ENCODE results near the gene THOC5. TPM values are rescaled to one million over a fixed set of nuclear protein-coding genes. Genes with fewer than 3 reads are reported as not detected.

The THOC5 gene
- total RNA-seq, 3 donors from 2014 or later (not counting 1 experiment from before 2014, with no cell fraction given), result 42.4 to 62.5 (median 52.6) TPM

GRCh38 chr22:29511126-29511862 is 42.3 kb downstream of the THOC5 start:
- DNase-seq (no peak), ATAC-seq (no peak)
- WGBS (ENCODE audit: insufficient coverage), result 92% methylated on average over 8 of the region's 8 CpGs
- Histone ChIP-seq H3K27ac (ENCODE audit: low read length) (no peak overlapping the region), H3K4me1 (ENCODE audit: control insufficient read depth, insufficient read depth, low read length) (no peaks in the 10 kb centered on the region), H3K36me3 (ENCODE audit: control insufficient read depth, insufficient read depth, low read length) (peaks cover 62% of the 10 kb centered on the region), H3K27me3 (ENCODE audit: control insufficient read depth, insufficient read depth, low read length) (no peaks in the 10 kb centered on the region), H3K4me3 (ENCODE audit: low read length) (no peak overlapping the region), H3K9me3 (ENCODE audit: control insufficient read depth, insufficient read depth, low read length) (no peaks in the 10 kb centered on the region)
- Mint-ChIP-seq H3K27ac (no peak overlapping the region), H3K9me3 (no peaks in the 10 kb centered on the region), H3K4me1 (peaks cover 0 to 4% of the 10 kb centered on the region in 2 donors), H3K36me3 (peaks cover 29% of the 10 kb centered on the region), H3K27me3 (ENCODE audit: low read depth in 2 of 2) (no peaks in the 10 kb centered on the region), H3K4me3 (no peak overlapping the region)
- intact Hi-C loops (cut with micrococcal nuclease), result no loop called here
- TF ChIP-seq, protein P1, sequence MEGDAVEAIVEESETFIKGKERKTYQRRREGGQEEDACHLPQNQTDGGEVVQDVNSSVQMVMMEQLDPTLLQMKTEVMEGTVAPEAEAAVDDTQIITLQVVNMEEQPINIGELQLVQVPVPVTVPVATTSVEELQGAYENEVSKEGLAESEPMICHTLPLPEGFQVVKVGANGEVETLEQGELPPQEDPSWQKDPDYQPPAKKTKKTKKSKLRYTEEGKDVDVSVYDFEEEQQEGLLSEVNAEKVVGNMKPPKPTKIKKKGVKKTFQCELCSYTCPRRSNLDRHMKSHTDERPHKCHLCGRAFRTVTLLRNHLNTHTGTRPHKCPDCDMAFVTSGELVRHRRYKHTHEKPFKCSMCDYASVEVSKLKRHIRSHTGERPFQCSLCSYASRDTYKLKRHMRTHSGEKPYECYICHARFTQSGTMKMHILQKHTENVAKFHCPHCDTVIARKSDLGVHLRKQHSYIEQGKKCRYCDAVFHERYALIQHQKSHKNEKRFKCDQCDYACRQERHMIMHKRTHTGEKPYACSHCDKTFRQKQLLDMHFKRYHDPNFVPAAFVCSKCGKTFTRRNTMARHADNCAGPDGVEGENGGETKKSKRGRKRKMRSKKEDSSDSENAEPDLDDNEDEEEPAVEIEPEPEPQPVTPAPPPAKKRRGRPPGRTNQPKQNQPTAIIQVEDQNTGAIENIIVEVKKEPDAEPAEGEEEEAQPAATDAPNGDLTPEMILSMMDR (IDR thresholded peaks at IDR 0.05), result no peak

DNA sequence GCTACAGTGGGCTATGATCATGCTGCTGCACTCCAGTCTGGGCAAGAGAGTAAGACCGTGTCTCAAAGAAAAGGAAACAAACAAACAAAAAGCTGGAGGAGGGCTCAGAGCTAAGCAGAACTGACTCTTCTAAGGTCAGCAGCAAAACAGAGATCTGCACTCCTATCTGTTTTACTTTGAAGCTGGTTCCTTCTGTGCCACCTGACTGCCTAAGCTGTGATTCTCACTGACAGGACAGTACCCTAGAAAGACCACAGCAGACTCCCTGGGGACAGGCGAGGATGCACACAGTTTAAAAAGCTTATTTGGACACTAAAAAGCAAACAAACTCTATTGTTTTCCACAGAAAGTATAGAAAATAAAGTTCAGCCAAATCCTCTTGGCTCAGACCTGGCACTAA is 43.0 kb downstream of the THOC5 start:
- no peaks in the 10 kb centered on the region for H3K27me3 ChIP-seq (ENCODE audit: control insufficient read depth, insufficient read depth, low read length)
- DNase-seq, result no peak
- H3K4me3 Mint-ChIP-seq, result no peak overlapping the region
- no peak for ATAC-seq
- H3K36me3 ChIP-seq (ENCODE audit: control insufficient read depth, insufficient read depth, low read length), result peaks cover 56% of the 10 kb centered on the region
- H3K27me3 Mint-ChIP-seq (ENCODE audit: low read depth in 2 of 2), result no peaks in the 10 kb centered on the region
- peaks cover 21% of the 10 kb centered on the region for H3K36me3 Mint-ChIP-seq
- peaks cover 0 to 4% of the 10 kb centered on the region in 2 donors for H3K4me1 Mint-ChIP-seq
- H3K9me3 Mint-ChIP-seq, result no peaks in the 10 kb centered on the region
- TF ChIP-seq, protein P1 (IDR thresholded peaks at IDR 0.05), result no peak
- no peaks in the 10 kb centered on the region for H3K4me1 ChIP-seq (ENCODE audit: control insufficient read depth, insufficient read depth, low read length)
- H3K27ac ChIP-seq (ENCODE audit: low read length), result no peak overlapping the region
- intact Hi-C loops (cut with micrococcal nuclease), result no loop called here
- H3K9me3 ChIP-seq (ENCODE audit: control insufficient read depth, insufficient read depth, low read length), result no peaks in the 10 kb centered on the region
- no peak overlapping the region for H3K4me3 ChIP-seq (ENCODE audit: low read length)
- WGBS (ENCODE audit: insufficient coverage), result 85% methylated on average over 2 of the region's 2 CpGs
- H3K27ac Mint-ChIP-seq, result peak overlapping the region in 1 of 2 donors; percentile 4

DNA sequence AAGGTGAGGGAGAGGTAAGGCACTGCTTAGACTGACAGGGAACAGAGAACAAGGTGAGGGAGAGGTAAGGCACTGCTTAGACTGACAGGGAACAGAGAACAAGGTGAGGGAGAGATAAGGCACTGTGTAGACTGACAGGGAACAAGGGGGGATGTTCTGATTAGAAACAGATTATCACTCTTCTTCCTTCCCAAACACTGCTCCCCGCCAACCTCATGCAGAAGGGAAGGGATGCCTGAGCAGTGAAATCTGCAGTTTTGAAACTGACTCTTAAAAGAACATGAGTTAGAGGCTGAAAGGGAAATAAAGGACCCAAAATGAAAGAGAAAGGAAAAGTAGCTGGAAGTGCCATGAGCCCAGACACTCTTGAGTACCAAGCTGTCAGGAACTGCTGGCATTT is 43.7 kb downstream of the THOC5 start:
- Histone ChIP-seq H3K36me3 (ENCODE audit: control insufficient read depth, insufficient read depth, low read length) (peaks cover 51% of the 10 kb centered on the region), H3K27ac (ENCODE audit: low read length) (no peak overlapping the region), H3K4me1 (ENCODE audit: control insufficient read depth, insufficient read depth, low read length) (no peaks in the 10 kb centered on the region), H3K4me3 (ENCODE audit: low read length) (no peak overlapping the region), H3K9me3 (ENCODE audit: control insufficient read depth, insufficient read depth, low read length) (no peaks in the 10 kb centered on the region), H3K27me3 (ENCODE audit: control insufficient read depth, insufficient read depth, low read length) (no peaks in the 10 kb centered on the region)
- peaks cover 20% of the 10 kb centered on the region for H3K36me3 Mint-ChIP-seq
- H3K4me3 Mint-ChIP-seq, result no peak overlapping the region
- TF ChIP-seq, protein P1 (IDR thresholded peaks at IDR 0.05), result no peak
- H3K27ac Mint-ChIP-seq, result peak overlapping the region in 1 of 2 donors; percentile 4
- WGBS (ENCODE audit: insufficient coverage), result 100% methylated on average over 1 of the region's 1 CpG
- H3K4me1 Mint-ChIP-seq, result peaks cover 0 to 4% of the 10 kb centered on the region in 2 donors
- no peaks in the 10 kb centered on the region for H3K27me3 Mint-ChIP-seq (ENCODE audit: low read depth in 2 of 2)
- intact Hi-C loops (cut with micrococcal nuclease), result no loop called here
- no peak for ATAC-seq
- no peak for DNase-seq
- H3K9me3 Mint-ChIP-seq, result no peaks in the 10 kb centered on the region

DNA sequence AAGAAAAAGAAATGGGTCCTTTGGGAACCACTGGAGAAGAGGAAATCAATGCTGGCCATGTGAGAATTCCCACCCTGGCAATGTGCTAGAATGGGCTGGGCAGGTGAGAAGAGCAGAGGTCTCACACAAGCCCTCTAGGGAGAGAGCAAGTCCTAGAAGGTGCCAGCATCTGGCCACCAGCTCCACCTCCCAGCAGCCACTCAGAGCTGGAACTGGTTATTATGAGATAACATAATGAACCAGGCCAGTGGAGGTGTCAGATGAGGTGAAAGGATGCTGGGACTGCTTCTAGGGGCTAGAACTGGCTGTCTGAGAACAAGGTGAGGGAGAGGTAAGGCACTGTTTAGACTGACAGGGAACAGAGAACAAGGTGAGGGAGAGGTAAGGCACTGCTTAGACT is 44.3 kb downstream of the THOC5 start:
- TF ChIP-seq, protein P1 (IDR thresholded peaks at IDR 0.05), result no peak

More for the DNA sequence above, 44.3 kb downstream of the THOC5 start:
- H3K4me1 ChIP-seq (ENCODE audit: control insufficient read depth, insufficient read depth, low read length), result no peaks in the 10 kb centered on the region
- H3K27me3 ChIP-seq (ENCODE audit: control insufficient read depth, insufficient read depth, low read length), result no peaks in the 10 kb centered on the region
- peak overlapping the region in 1 of 2 donors; percentile 4 for H3K27ac Mint-ChIP-seq
- no peak overlapping the region for H3K4me3 ChIP-seq (ENCODE audit: low read length)
- H3K4me3 Mint-ChIP-seq, result no peak overlapping the region
- H3K4me1 Mint-ChIP-seq, result peaks cover 0 to 4% of the 10 kb centered on the region in 2 donors
- H3K36me3 Mint-ChIP-seq, result peaks cover 20% of the 10 kb centered on the region
- H3K36me3 ChIP-seq (ENCODE audit: control insufficient read depth, insufficient read depth, low read length), result peaks cover 51% of the 10 kb centered on the region
- H3K9me3 Mint-ChIP-seq, result no peaks in the 10 kb centered on the region
- ATAC-seq (no peak), DNase-seq (no peak)
- no peaks in the 10 kb centered on the region for H3K27me3 Mint-ChIP-seq (ENCODE audit: low read depth in 2 of 2)
- H3K9me3 ChIP-seq (ENCODE audit: control insufficient read depth, insufficient read depth, low read length), result no peaks in the 10 kb centered on the region
- intact Hi-C loops (cut with micrococcal nuclease), result no loop called here
- no peak overlapping the region for H3K27ac ChIP-seq (ENCODE audit: low read length)

Measured in natural killer cell (primary cell).